Skeletal muscle tissue (tissue), 5 donors: ENCODE measurements around the gene FOXF2. TPM values are rescaled to one million over a fixed set of nuclear protein-coding genes. Genes with fewer than 3 reads are reported as not detected.

Source experiments
- H3K27ac ChIP-seq: one replicate; pipeline ENCODE4 v1.7.0; 2013; ENCODE audit warnings: mild to moderate bottlenecking, low read depth, low read length, inconsistent platforms
- H3K27me3 ChIP-seq, 3 donors: one replicate each; pipeline ENCODE4 v1.7.0; 2013; ENCODE audit warnings: low read length in 3 of 3; ENCODE audit not compliant: control insufficient read depth in 3 of 3, insufficient read depth in 3 of 3
- H3K36me3 ChIP-seq, 3 donors: one replicate each; pipeline ENCODE4 v1.7.0; 2013; ENCODE audit warnings: low read length in 3 of 3; ENCODE audit not compliant: control insufficient read depth in 3 of 3, insufficient read depth in 3 of 3
- H3K4me1 ChIP-seq, 3 donors: one replicate each; pipeline ENCODE4 v1.7.0; 2013; ENCODE audit warnings: low read length in 3 of 3, mild to moderate bottlenecking in 3 of 3; ENCODE audit not compliant: control insufficient read depth in 3 of 3, insufficient read depth in 3 of 3
- H3K4me3 ChIP-seq, 3 donors: one replicate each; pipeline ENCODE4 v1.7.0; 2013; ENCODE audit warnings: low read length in 3 of 3
- H3K9ac ChIP-seq, 3 donors: one replicate each; pipeline ENCODE4 v1.7.0; 2013; ENCODE audit warnings: low read length in 3 of 3, mild to moderate bottlenecking in 3 of 3, moderate library complexity in 2 of 3, low read depth in 1 of 3
- H3K9me3 ChIP-seq, 3 donors: one replicate each; pipeline ENCODE4 v1.7.0; 2013; ENCODE audit warnings: low read length in 3 of 3; ENCODE audit not compliant: control insufficient read depth in 3 of 3
- small RNA-seq: library from RNA; depleted of rRNA; stranded (forward); fragments of <200 nt; gene quantifications from one replicate; pipeline ENCODE3, GENCODE V24; 2014
- total RNA-seq: library from RNA; depleted of rRNA; stranded (reverse); fragments of >200 nt; gene quantifications from one replicate; pipeline ENCODE4 v1.2.3, GENCODE V29; 2014
- donor health status: Osteomylitis.

FOXF2 gene
- total RNA-seq, 1 donor from 2014 or later: 0.52 TPM

GRCh38 chr6:1442929-1443328 lies 53.6 kb downstream of the FOXF2 start:
- H3K27ac ChIP-seq: no peak overlapping the region
- no peak overlapping the region for H3K9ac ChIP-seq
- H3K4me3 ChIP-seq: no peak overlapping the region
- H3K4me1 ChIP-seq: no peaks in the 10 kb centered on the region
- no peaks in the 10 kb centered on the region for H3K9me3 ChIP-seq
- H3K36me3 ChIP-seq: no peaks in the 10 kb centered on the region
- peaks cover 7 to 25% (median 19%) of the 10 kb centered on the region in 3 donors for H3K27me3 ChIP-seq

Small RNAs within 50 kb of the gene (small RNA-seq; reads per million reads assigned to genes)
- gene MIR6720: not detected

Other genes with a start within 250 kb of the FOXF2 start
- gene FOXQ1, start 77.5 kb upstream of the FOXF2 start, total RNA-seq: not detected
- 1.6 TPM for gene FOXC1, start 220.3 kb downstream of the FOXF2 start, total RNA-seq